Measurements from ENCODE around the gene GRIK4.

DNA sequence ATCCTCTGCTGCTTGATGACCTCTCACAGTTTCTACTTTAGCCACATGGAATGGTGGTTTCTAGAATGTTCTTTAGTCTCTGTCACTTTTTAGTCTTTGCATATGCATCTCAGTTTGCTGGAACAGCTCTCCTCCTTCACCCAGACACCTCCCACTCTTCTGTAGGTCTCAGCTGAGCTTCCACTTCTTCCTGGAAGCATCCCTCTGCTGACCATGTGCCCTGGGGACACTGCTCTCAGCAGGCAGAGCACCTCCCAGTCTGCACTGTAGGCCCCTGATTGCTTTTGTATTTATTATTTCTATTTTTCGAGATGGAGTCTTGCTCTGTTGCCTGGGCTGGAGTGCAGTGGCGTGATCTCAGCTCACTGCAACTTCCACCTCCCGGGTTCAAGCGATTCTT lies 84.0 kb downstream of the GRIK4 start:
- TF ChIP-seq, protein P1, sequence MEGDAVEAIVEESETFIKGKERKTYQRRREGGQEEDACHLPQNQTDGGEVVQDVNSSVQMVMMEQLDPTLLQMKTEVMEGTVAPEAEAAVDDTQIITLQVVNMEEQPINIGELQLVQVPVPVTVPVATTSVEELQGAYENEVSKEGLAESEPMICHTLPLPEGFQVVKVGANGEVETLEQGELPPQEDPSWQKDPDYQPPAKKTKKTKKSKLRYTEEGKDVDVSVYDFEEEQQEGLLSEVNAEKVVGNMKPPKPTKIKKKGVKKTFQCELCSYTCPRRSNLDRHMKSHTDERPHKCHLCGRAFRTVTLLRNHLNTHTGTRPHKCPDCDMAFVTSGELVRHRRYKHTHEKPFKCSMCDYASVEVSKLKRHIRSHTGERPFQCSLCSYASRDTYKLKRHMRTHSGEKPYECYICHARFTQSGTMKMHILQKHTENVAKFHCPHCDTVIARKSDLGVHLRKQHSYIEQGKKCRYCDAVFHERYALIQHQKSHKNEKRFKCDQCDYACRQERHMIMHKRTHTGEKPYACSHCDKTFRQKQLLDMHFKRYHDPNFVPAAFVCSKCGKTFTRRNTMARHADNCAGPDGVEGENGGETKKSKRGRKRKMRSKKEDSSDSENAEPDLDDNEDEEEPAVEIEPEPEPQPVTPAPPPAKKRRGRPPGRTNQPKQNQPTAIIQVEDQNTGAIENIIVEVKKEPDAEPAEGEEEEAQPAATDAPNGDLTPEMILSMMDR (conservative IDR thresholded peaks at IDR 0.05; ENCODE audit: low read length), result no peak
- TF ChIP-seq EZH2phosphoT487 (IDR thresholded peaks at IDR 0.05; ENCODE audit: borderline replicate concordance), result no peak
